Endothelial cell of umbilical vein (primary cell): Measurements from ENCODE around the gene NKD1.

Source experiments
- CTCF ChIP-seq, 2 donors: IDR thresholded peaks; 1 replicate in 1 of 2; 2 replicates in 1 of 2; pipeline ENCODE4 v1.5.1; 2011; ENCODE audit warnings: low read length in 2 of 2, mild to moderate bottlenecking in 2 of 2, moderate library complexity in 2 of 2, control low read depth in 1 of 2, inconsistent platforms in 1 of 2, low read depth in 1 of 2; ENCODE audit not compliant: insufficient read depth in 1 of 2; ENCODE audit errors: extremely low read depth in 1 of 2
- EZH2 ChIP-seq: IDR thresholded peaks from 2 replicates; pipeline ENCODE4 v1.6.1; 2012; ENCODE audit warnings: borderline replicate concordance, low read depth, mild to moderate bottlenecking, moderate library complexity, low read length, inconsistent platforms; ENCODE audit not compliant: severe bottlenecking
- JUN ChIP-seq: IDR thresholded peaks from 2 replicates; pipeline ENCODE4 v1.6.1; 2011; ENCODE audit warnings: borderline replicate concordance, low read depth; ENCODE audit not compliant: insufficient read length, insufficient read depth
- MAX ChIP-seq: IDR thresholded peaks from 2 replicates; pipeline ENCODE4 v1.6.1; 2011; ENCODE audit not compliant: insufficient read depth, insufficient read length
- MYC ChIP-seq: IDR thresholded peaks from one replicate; pipeline ENCODE4 v1.6.1; 2011; ENCODE audit warnings: mild to moderate bottlenecking, low read depth, low read length
- POLR2A ChIP-seq: IDR thresholded peaks from 2 replicates; pipeline ENCODE4 v1.6.1; 2012; ENCODE audit warnings: low read depth, mild to moderate bottlenecking, control low read depth, low read length
- POLR2AphosphoS5 ChIP-seq: IDR thresholded peaks from 2 replicates; pipeline ENCODE4 v1.6.1; 2012; ENCODE audit warnings: low read depth, mild to moderate bottlenecking, control low read depth, low read length, moderate library complexity; ENCODE audit not compliant: insufficient read depth

- TF ChIP-seq CTCF (IDR thresholded peaks at IDR 0.05; ENCODE audit: extremely low read depth in 1 of 2, insufficient read depth in 1 of 2, low read depth in 1 of 2, low read length in 2 of 2) (no peak), POLR2A (no peak), EZH2 (no peak), MYC (no peak), POLR2AphosphoS5 (no peak), JUN (no peak), MAX (no peak)
Measured at GRCh38 chr16:50596762-50597450, 48.7 kb downstream of the NKD1 start.
